ENCODE data around the gene RP9.

RP9 gene

DNA sequence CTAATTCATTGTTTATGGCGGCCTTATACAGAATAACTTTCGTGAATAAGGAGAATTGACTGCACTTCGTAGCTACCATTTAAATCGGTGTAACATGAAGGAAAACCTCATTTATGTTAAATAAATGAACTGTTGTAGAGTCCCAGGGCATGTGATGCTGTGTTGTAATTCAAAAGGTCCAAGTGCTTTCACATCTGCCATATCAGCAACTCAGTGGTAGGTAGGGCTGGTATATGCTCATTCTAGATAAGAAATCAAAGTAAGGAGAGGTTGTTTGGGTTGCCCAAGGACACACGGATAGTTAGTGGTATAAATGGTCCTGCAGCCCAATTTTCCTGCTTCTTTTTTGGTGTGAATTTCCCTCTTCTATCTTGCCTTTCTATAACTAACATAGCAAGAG lies 36.0 kb upstream of the RP9 start:
- no peak for DNase-seq (ENCODE audit: low spot score)
- in situ Hi-C loops (cut with MboI; ENCODE audit: low pct_unique_long_range_greater_than_20kb, low sequenced_read_pairs, unreplicated experiment) = no loop called here
- TF ChIP-seq, protein P1, sequence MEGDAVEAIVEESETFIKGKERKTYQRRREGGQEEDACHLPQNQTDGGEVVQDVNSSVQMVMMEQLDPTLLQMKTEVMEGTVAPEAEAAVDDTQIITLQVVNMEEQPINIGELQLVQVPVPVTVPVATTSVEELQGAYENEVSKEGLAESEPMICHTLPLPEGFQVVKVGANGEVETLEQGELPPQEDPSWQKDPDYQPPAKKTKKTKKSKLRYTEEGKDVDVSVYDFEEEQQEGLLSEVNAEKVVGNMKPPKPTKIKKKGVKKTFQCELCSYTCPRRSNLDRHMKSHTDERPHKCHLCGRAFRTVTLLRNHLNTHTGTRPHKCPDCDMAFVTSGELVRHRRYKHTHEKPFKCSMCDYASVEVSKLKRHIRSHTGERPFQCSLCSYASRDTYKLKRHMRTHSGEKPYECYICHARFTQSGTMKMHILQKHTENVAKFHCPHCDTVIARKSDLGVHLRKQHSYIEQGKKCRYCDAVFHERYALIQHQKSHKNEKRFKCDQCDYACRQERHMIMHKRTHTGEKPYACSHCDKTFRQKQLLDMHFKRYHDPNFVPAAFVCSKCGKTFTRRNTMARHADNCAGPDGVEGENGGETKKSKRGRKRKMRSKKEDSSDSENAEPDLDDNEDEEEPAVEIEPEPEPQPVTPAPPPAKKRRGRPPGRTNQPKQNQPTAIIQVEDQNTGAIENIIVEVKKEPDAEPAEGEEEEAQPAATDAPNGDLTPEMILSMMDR (IDR thresholded peaks at IDR 0.05; ENCODE audit: extremely low read depth, insufficient read depth, missing control alignments) = no peak

DNA sequence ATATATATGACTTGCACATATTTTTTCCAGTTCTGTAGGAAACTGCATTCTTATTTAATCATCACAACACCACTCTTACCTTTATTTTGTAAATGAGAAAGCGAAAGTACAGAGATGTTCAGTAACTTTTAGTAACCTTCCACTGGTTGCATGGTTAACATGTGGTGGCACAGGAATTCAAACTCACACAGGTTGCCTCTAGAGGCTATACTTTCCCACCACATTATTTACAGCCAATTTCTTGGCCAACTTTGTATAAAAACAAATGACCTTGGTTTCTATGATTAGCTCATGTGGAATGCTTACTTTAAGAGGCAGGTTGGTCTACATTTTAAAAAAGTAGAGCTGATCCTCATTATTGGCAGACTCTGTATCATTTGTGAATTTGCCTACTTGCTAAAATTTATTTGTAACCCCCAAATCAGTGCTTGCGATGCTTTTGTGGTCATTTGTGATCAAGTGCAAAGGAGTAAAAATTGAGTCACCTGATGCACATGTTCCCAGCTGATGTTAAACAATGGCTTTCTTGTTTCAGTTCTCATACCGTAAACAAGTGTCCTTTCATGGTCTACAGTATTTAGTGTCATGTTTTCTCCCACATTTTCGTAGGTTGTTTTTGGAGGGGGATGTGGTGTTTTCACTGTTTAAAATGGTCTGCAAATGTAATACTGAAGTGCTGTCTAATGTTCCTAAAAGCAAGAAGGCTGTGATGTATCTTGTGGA lies 35.0 kb upstream of the RP9 start:
- DNase-seq (ENCODE audit: low spot score) = no peak
- TF ChIP-seq, protein P1 (IDR thresholded peaks at IDR 0.05; ENCODE audit: extremely low read depth, insufficient read depth, missing control alignments) = no peak
- in situ Hi-C loops (cut with MboI; ENCODE audit: low pct_unique_long_range_greater_than_20kb, low sequenced_read_pairs, unreplicated experiment) = no loop called here

GRCh38 chr7:33142585-33142984 lies 33.4 kb upstream of the RP9 start:
- TF ChIP-seq, protein P1 (IDR thresholded peaks at IDR 0.05; ENCODE audit: extremely low read depth, insufficient read depth, missing control alignments) = no peak
- in situ Hi-C loops (cut with MboI; ENCODE audit: low pct_unique_long_range_greater_than_20kb, low sequenced_read_pairs, unreplicated experiment) = no loop called here
- no peak for DNase-seq (ENCODE audit: low spot score)

GRCh38 chr7:33137103-33137502 lies 27.9 kb upstream of the RP9 start:
- in situ Hi-C loops (cut with MboI; ENCODE audit: low pct_unique_long_range_greater_than_20kb, low sequenced_read_pairs, unreplicated experiment) = no loop called here
- DNase-seq (ENCODE audit: low spot score) = no peak
- TF ChIP-seq, protein P1 (IDR thresholded peaks at IDR 0.05; ENCODE audit: extremely low read depth, insufficient read depth, missing control alignments) = no peak

DNA sequence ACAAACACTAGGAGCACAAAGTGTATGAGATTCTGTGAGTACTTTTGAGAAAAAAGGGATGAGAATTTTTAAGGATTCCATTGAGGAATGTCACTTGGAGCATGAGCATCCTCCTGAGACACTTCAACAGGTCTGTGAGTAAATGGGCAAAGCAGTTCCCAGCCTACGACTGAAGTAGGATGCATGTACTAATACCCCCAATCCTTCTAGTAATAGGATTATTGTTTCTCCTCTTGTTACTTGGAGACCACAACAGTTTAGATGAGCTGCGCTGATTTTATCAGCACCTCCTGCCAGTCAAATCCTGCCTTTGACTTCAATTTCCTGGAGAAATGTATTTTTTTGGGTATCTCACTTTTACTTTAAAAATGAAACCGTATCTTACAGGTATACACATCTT lies 21.0 kb upstream of the RP9 start:
- DNase-seq (ENCODE audit: low spot score) = no peak
- in situ Hi-C loops (cut with MboI; ENCODE audit: low pct_unique_long_range_greater_than_20kb, low sequenced_read_pairs, unreplicated experiment) = no loop called here
- TF ChIP-seq, protein P1 (IDR thresholded peaks at IDR 0.05; ENCODE audit: extremely low read depth, insufficient read depth, missing control alignments) = no peak

- in situ Hi-C loops (cut with MboI; ENCODE audit: low pct_unique_long_range_greater_than_20kb, low sequenced_read_pairs, unreplicated experiment) = no loop called here
- TF ChIP-seq, protein P1 (IDR thresholded peaks at IDR 0.05; ENCODE audit: extremely low read depth, insufficient read depth, missing control alignments) = no peak
- DNase-seq (ENCODE audit: low spot score) = peak; percentile 28
These were observed 20.6 kb upstream of the RP9 start for GRCh38 chr7:33129806-33130153.

All from GM13977 (cell line).